HEK293 (cell line): ENCODE results near the gene DYNLRB1.

Experiments used
- CTCF ChIA-PET: fragments of 350-600 bp; formaldehyde crosslinking; extraction: SDS; loops from one replicate; lab custom pipeline; 2021; ENCODE audit warnings: antibody characterized with exemption; lab: Yijun Ruan, JAX
- POLR2A ChIA-PET: fragments of 300-600 bp; formaldehyde crosslinking; extraction: SDS; loops from one replicate; lab custom pipeline; 2020; ENCODE audit warnings: antibody characterized with exemption, inconsistent platforms; lab: Yijun Ruan, JAX
- H3K27ac ChIP-seq: fragments of 200-500 bp; sonication (Bioruptor generic); 2 replicates; pipeline ENCODE4 v1.5.1; 2014; ENCODE audit warnings: low read depth, low read length, control low read depth, inconsistent platforms; ENCODE audit errors: extremely low read depth
- H3K36me3 ChIP-seq, 2 experiments: fragments of 200-500 bp in 1 of 2; sonication (Bioruptor generic) in 1 of 2; 1 replicate in 1 of 2; 2 replicates in 1 of 2; pipeline ENCODE4 v1.5.1; 2014 to 2017; ENCODE audit warnings: inconsistent platforms in 2 of 2, low read length in 2 of 2; ENCODE audit not compliant: control insufficient read depth in 2 of 2, insufficient read depth in 1 of 2
- H3K4me1 ChIP-seq: fragments of 200-500 bp; sonication (Bioruptor generic); 2 replicates; pipeline ENCODE4 v1.5.1; 2014; ENCODE audit warnings: mild to moderate bottlenecking, low read length, inconsistent platforms; ENCODE audit not compliant: control insufficient read depth, insufficient read depth
- H3K4me3 ChIP-seq: 2 replicates; pipeline ENCODE4 v1.5.1; 2011; ENCODE audit warnings: low read depth, mild to moderate bottlenecking, control low read depth, low read length, moderate library complexity
- H3K9me3 ChIP-seq: fragments of 200-500 bp; sonication (Bioruptor generic); 2 replicates; pipeline ENCODE4 v1.5.1; 2014; ENCODE audit warnings: low read depth, low read length, inconsistent platforms; ENCODE audit not compliant: control insufficient read depth, insufficient read depth
- CTCF ChIP-seq: fragments of 450-650 bp; formaldehyde crosslinking; IDR thresholded peaks from 2 replicates; pipeline ENCODE4 v1.5.1; 2016; ENCODE audit warnings: missing biosample characterization, missing genetic modification characterization
- HIC1 ChIP-seq: fragments of 450-650 bp; formaldehyde crosslinking; IDR thresholded peaks from 2 replicates; pipeline ENCODE4 v1.5.1; 2016; ENCODE audit warnings: missing biosample characterization, missing genetic modification characterization
- SP7 ChIP-seq: fragments of 450-650 bp; formaldehyde crosslinking; IDR thresholded peaks from 2 replicates; pipeline ENCODE4 v1.5.1; 2016; ENCODE audit warnings: missing biosample characterization, missing genetic modification characterization
- TCF7L2 ChIP-seq: IDR thresholded peaks from 2 replicates; pipeline ENCODE4 v1.6.1; 2011; ENCODE audit warnings: low read depth, mild to moderate bottlenecking, inconsistent platforms, low read length, moderate library complexity, borderline replicate concordance
- ZBTB48 ChIP-seq: fragments of 450-650 bp; formaldehyde crosslinking; IDR thresholded peaks from 2 replicates; pipeline ENCODE4 v1.5.1; 2016; ENCODE audit warnings: missing biosample characterization, missing genetic modification characterization
- ZNF324 ChIP-seq: fragments of 450-650 bp; formaldehyde crosslinking; IDR thresholded peaks from 2 replicates; pipeline ENCODE4 v1.5.1; 2016; ENCODE audit warnings: missing biosample characterization, missing genetic modification characterization
- ZNF473 ChIP-seq: fragments of 450-650 bp; formaldehyde crosslinking; IDR thresholded peaks from 2 replicates; pipeline ENCODE4 v1.5.1; 2017; ENCODE audit warnings: missing biosample characterization, missing genetic modification characterization
- ZNF488 ChIP-seq: fragments of 450-650 bp; formaldehyde crosslinking; IDR thresholded peaks from 2 replicates; pipeline ENCODE4 v1.5.1; 2016; ENCODE audit warnings: missing biosample characterization, missing genetic modification characterization
- ZNF548 ChIP-seq: fragments of 450-650 bp; formaldehyde crosslinking; IDR thresholded peaks from 2 replicates; pipeline ENCODE4 v1.5.1; 2016; ENCODE audit warnings: missing biosample characterization, missing genetic modification characterization
- ZNF623 ChIP-seq: fragments of 450-650 bp; formaldehyde crosslinking; IDR thresholded peaks from 2 replicates; pipeline ENCODE4 v1.5.1; 2016; ENCODE audit warnings: missing biosample characterization, missing genetic modification characterization
- ZNF626 ChIP-seq: fragments of 450-650 bp; sonication (Bioruptor Pico); formaldehyde crosslinking; IDR thresholded peaks from 2 replicates; pipeline ENCODE4 v1.5.1; 2018; ENCODE audit warnings: missing biosample characterization, missing genetic modification characterization, inconsistent platforms
- ZNF670 ChIP-seq: fragments of 450-650 bp; formaldehyde crosslinking; IDR thresholded peaks from 2 replicates; pipeline ENCODE4 v1.5.1; 2016; ENCODE audit warnings: missing biosample characterization, missing genetic modification characterization, low read depth
- ZSCAN30 ChIP-seq: fragments of 450-650 bp; IDR thresholded peaks from 2 replicates; pipeline ENCODE4 v1.5.1; 2018; ENCODE audit warnings: missing biosample characterization, mild to moderate bottlenecking, missing genetic modification characterization, moderate library complexity
- TF ChIP-seq, protein P1 (sequence below): fragments of 450-650 bp; formaldehyde crosslinking; IDR thresholded peaks from 2 replicates; pipeline ENCODE4 v1.5.1; 2016; ENCODE audit warnings: missing biosample characterization, missing genetic modification characterization
- TF ChIP-seq, protein P2 (sequence below): fragments of 450-650 bp; formaldehyde crosslinking; IDR thresholded peaks from 2 replicates; pipeline ENCODE4 v1.5.1; 2016; ENCODE audit warnings: missing biosample characterization, missing genetic modification characterization, borderline replicate concordance

The DYNLRB1 gene

DNA sequence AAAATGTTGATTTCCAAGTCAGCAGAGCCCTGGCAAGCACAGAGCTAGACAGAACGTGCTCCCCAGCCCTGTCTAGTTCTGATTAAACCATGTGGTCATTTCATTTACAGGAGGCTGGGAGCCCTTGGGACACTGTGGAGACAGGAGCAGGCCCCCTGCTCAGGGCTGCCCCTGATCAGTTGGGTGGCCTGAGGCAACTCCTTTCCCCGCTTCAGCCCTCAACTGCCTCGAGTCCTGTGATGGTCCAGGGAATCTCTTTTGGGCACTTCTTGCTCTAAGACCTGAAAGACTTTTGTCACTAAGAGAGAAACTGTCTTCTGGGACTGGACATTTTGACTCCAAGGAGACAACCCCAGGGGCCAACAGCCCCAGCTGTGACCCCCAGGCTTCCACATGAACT, 13.5 kb downstream of the DYNLRB1 start (continued):
- TF ChIP-seq ZNF473 (tag by site-specific recombination) (no peak), ZNF488 (tag by site-specific recombination) (no peak), ZNF548 (tag by site-specific recombination) (no peak), TCF7L2 (no peak), ZNF324 (tag by site-specific recombination) (no peak)

GRCh38 chr20:34530342-34530741, 14.1 kb downstream of the DYNLRB1 start:
- Histone ChIP-seq H3K27ac (no peak overlapping the region), H3K9me3 (no peaks in the 10 kb centered on the region), H3K4me1 (peaks cover 8% of the 10 kb centered on the region), H3K4me3 (no peak overlapping the region), H3K36me3 (peaks cover 3 to 90% of the 10 kb centered on the region in 2 experiments; a peak in 2 of 3 replicates)
- TF ChIP-seq ZNF623 (tag by site-specific recombination) (no peak), ZBTB48 (tag by site-specific recombination) (no peak), ZNF670 (tag by site-specific recombination) (no peak), SP7 (tag by site-specific recombination) (no peak), ZNF626 (no peak), ZSCAN30 (tag by site-specific recombination) (no peak), CTCF (tag by site-specific recombination) (no peak), HIC1 (tag by site-specific recombination) (no peak)
- TF ChIP-seq, protein P1, sequence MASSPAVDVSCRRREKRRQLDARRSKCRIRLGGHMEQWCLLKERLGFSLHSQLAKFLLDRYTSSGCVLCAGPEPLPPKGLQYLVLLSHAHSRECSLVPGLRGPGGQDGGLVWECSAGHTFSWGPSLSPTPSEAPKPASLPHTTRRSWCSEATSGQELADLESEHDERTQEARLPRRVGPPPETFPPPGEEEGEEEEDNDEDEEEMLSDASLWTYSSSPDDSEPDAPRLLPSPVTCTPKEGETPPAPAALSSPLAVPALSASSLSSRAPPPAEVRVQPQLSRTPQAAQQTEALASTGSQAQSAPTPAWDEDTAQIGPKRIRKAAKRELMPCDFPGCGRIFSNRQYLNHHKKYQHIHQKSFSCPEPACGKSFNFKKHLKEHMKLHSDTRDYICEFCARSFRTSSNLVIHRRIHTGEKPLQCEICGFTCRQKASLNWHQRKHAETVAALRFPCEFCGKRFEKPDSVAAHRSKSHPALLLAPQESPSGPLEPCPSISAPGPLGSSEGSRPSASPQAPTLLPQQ (tag by site-specific recombination): no peak
- TF ChIP-seq, protein P2, sequence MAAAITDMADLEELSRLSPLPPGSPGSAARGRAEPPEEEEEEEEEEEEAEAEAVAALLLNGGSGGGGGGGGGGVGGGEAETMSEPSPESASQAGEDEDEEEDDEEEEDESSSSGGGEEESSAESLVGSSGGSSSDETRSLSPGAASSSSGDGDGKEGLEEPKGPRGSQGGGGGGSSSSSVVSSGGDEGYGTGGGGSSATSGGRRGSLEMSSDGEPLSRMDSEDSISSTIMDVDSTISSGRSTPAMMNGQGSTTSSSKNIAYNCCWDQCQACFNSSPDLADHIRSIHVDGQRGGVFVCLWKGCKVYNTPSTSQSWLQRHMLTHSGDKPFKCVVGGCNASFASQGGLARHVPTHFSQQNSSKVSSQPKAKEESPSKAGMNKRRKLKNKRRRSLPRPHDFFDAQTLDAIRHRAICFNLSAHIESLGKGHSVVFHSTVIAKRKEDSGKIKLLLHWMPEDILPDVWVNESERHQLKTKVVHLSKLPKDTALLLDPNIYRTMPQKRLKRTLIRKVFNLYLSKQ: no peak
- POLR2A ChIA-PET: no interaction called here
- CTCF ChIA-PET: interaction anchor here (0.5 to 4.2 kb wide), 7 partner anchors 8 to 239 kb away, joined by 3 to 22 read pairs (median 6); no protein-coding TSS in a partner anchor
